SK-N-SH (cell line): ENCODE results near the gene ARSJ. TPM values are rescaled to one million over a fixed set of nuclear protein-coding genes. Genes with fewer than 3 reads are reported as not detected.

Source experiments
- CTCF ChIA-PET: fragments of 300-600, 350-600 bp; formaldehyde crosslinking; extraction: SDS; loops from one replicate; lab custom pipeline; 2021; lab: Yijun Ruan, JAX
- POLR2A ChIA-PET: fragments of 350-600 bp; sonication (Branson Sonifier 250); formaldehyde crosslinking; extraction: SDS; loops from one replicate; lab custom pipeline; 2020; ENCODE audit warnings: antibody characterized with exemption, inconsistent platforms; lab: Yijun Ruan, JAX
- DNase-seq: peaks from one replicate; pipeline ENCODE4 v3.0.0; 2012
- H2AFZ ChIP-seq: fragments of 200-600 bp; sonication (generic); 2 replicates; pipeline ENCODE4 v1.8.1; 2016; ENCODE audit warnings: antibody characterized with exemption, mild to moderate bottlenecking, low read depth
- H3F3A ChIP-seq: fragments of 200-600 bp; sonication (generic); replicated peaks from 2 replicates; pipeline ENCODE3; 2016; ENCODE audit warnings: antibody characterized with exemption, mild to moderate bottlenecking; ENCODE audit not compliant: insufficient read depth
- H3K27ac ChIP-seq, 2 experiments: fragments of 200-500 bp in 1 of 2; fragments of 200-600 bp in 1 of 2; sonication (Bioruptor generic) in 1 of 2; sonication (generic), shearing (Covaris generic) in 1 of 2; 2 replicates each; pipeline versions ENCODE4 v1.5.1 to v1.6.1; 2014 to 2016; ENCODE audit warnings: low read depth in 2 of 2, inconsistent platforms in 1 of 2, low read length in 1 of 2, mild to moderate bottlenecking in 1 of 2, mixed read lengths in 1 of 2
- H3K27me3 ChIP-seq: fragments of 200-600 bp; sonication (generic), shearing (Covaris generic); 2 replicates; pipeline ENCODE4 v1.6.1; 2016; ENCODE audit warnings: mixed run types; ENCODE audit not compliant: insufficient read depth
- H3K36me3 ChIP-seq, 2 experiments: fragments of 200-500 bp in 1 of 2; fragments of 200-600 bp in 1 of 2; sonication (Bioruptor generic) in 1 of 2; sonication (generic) in 1 of 2; replicated peaks in 1 of 2; 2 replicates each; pipeline versions ENCODE3 to v1.5.1; 2014 to 2016; ENCODE audit warnings: low read length in 1 of 2, mild to moderate bottlenecking in 1 of 2; ENCODE audit not compliant: insufficient read depth in 2 of 2, control insufficient read depth in 1 of 2
- H3K4me1 ChIP-seq, 2 experiments: fragments of 200-500 bp in 1 of 2; fragments of 200-600 bp in 1 of 2; sonication (Bioruptor generic) in 1 of 2; sonication (generic), shearing (Covaris generic) in 1 of 2; 2 replicates each; pipeline versions ENCODE4 v1.5.1 to v1.6.1; 2014 to 2016; ENCODE audit warnings: low read depth in 1 of 2, low read length in 1 of 2, mixed run types in 1 of 2; ENCODE audit not compliant: insufficient read depth in 2 of 2, control insufficient read depth in 1 of 2
- H3K4me2 ChIP-seq: fragments of 200-600 bp; sonication (generic), shearing (Covaris generic); 2 replicates; pipeline ENCODE4 v1.6.1; 2017; ENCODE audit warnings: mixed run types
- H3K4me3 ChIP-seq, 2 experiments: fragments of 200-500 bp in 1 of 2; fragments of 200-600 bp in 1 of 2; sonication (Bioruptor generic) in 1 of 2; sonication (generic), shearing (Covaris generic) in 1 of 2; 2 replicates each; pipeline versions ENCODE4 v1.5.1 to v1.8.1; 2014 to 2016; ENCODE audit warnings: low read depth in 2 of 2, inconsistent platforms in 1 of 2, low read length in 1 of 2, mild to moderate bottlenecking in 1 of 2, mixed read lengths in 1 of 2, moderate library complexity in 1 of 2
- H3K79me2 ChIP-seq: fragments of 200-600 bp; sonication (generic); 2 replicates; pipeline ENCODE4 v1.8.1; 2017; ENCODE audit warnings: mild to moderate bottlenecking; ENCODE audit not compliant: insufficient read depth
- H3K9ac ChIP-seq: fragments of 200-600 bp; sonication (generic); 2 replicates; pipeline ENCODE4 v1.6.1; 2017; ENCODE audit warnings: mixed run types
- H3K9me2 ChIP-seq: fragments of 200-600 bp; sonication (generic); 2 replicates; pipeline ENCODE4 v1.6.1; 2017; ENCODE audit warnings: mixed run types
- H3K9me3 ChIP-seq: fragments of 200-600 bp; sonication (generic); 2 replicates; pipeline ENCODE4 v1.6.1; 2017; ENCODE audit warnings: mixed run types, mild to moderate bottlenecking, moderate library complexity
- H4K20me1 ChIP-seq: fragments of 200-600 bp; sonication (generic); 2 replicates; pipeline ENCODE4 v1.6.1; 2017; ENCODE audit warnings: mild to moderate bottlenecking, mixed run types; ENCODE audit not compliant: insufficient read depth
- CHD2 ChIP-seq: fragments of 150-350 bp; IDR thresholded peaks from 2 replicates; pipeline ENCODE4 v1.6.1; 2018; ENCODE audit warnings: low read length; ENCODE audit not compliant: partially characterized antibody
- CTCF ChIP-seq: fragments of 200-600 bp; sonication (generic); IDR thresholded peaks from 2 replicates; pipeline ENCODE4 v1.6.1; 2017; ENCODE audit warnings: antibody characterized with exemption, mild to moderate bottlenecking, moderate library complexity
- EP300 ChIP-seq, 2 experiments: IDR thresholded peaks; 2 replicates each; pipeline versions ENCODE4 v1.4.0 to v1.6.1; 2012; ENCODE audit warnings: borderline replicate concordance in 1 of 2, low read depth in 1 of 2, low read length in 1 of 2
- EZH2phosphoT487 ChIP-seq: fragments of 200-600 bp; sonication (generic); IDR thresholded peaks from 2 replicates; pipeline ENCODE4 v1.6.1; 2017; ENCODE audit warnings: low read depth, mixed run types, mild to moderate bottlenecking, antibody characterized with exemption, moderate library complexity, borderline replicate concordance
- FOSL2 ChIP-seq: IDR thresholded peaks from 2 replicates; pipeline ENCODE4 v1.4.0; 2012; ENCODE audit warnings: low read depth, mild to moderate bottlenecking, moderate library complexity, borderline replicate concordance
- GABPA ChIP-seq: IDR thresholded peaks from 2 replicates; pipeline ENCODE4 v1.4.0; 2012; ENCODE audit warnings: low read depth, mild to moderate bottlenecking
- GATA2 ChIP-seq: sonication (generic); formaldehyde crosslinking; IDR thresholded peaks from 2 replicates; pipeline ENCODE4 v1.5.0; 2020; ENCODE audit warnings: mild to moderate bottlenecking, missing genetic modification reagents
- JUND ChIP-seq: IDR thresholded peaks from 2 replicates; pipeline ENCODE4 v1.4.0; 2012
- MAX ChIP-seq: IDR thresholded peaks from 2 replicates; pipeline ENCODE4 v1.4.0; 2012; ENCODE audit warnings: low read depth
- MXI1 ChIP-seq: IDR thresholded peaks from 2 replicates; pipeline ENCODE4 v1.6.1; 2012; ENCODE audit warnings: mild to moderate bottlenecking, low read depth, low read length, improper control_type of control experiment
- PBX3 ChIP-seq: IDR thresholded peaks from 2 replicates; pipeline ENCODE4; 2012
- POLR2AphosphoS5 ChIP-seq: IDR thresholded peaks from 2 replicates; pipeline ENCODE4 v1.6.1; 2012; ENCODE audit warnings: low read depth, low read length
- RAD21 ChIP-seq: IDR thresholded peaks from 2 replicates; pipeline ENCODE4 v1.6.1; 2012; ENCODE audit warnings: mild to moderate bottlenecking, low read length
- RCOR1 ChIP-seq: fragments of 150-350 bp; IDR thresholded peaks from 2 replicates; pipeline ENCODE4 v1.6.1; 2017; ENCODE audit warnings: antibody characterized with exemption, low read length
- RXRA ChIP-seq: IDR thresholded peaks from 2 replicates; pipeline ENCODE4 v1.4.0; 2012; ENCODE audit warnings: low read depth, mild to moderate bottlenecking, borderline replicate concordance
- SIN3A ChIP-seq: IDR thresholded peaks from 2 replicates; pipeline ENCODE4 v1.6.1; 2012; ENCODE audit warnings: low read depth, mild to moderate bottlenecking, low read length, moderate library complexity, borderline replicate concordance
- TAF1 ChIP-seq: IDR thresholded peaks from 2 replicates; pipeline ENCODE4 v1.6.1; 2012; ENCODE audit warnings: low read depth, mild to moderate bottlenecking, low read length, moderate library complexity, borderline replicate concordance
- TCF12 ChIP-seq: IDR thresholded peaks from 2 replicates; pipeline ENCODE4 v1.4.0; 2012
- USF1 ChIP-seq: IDR thresholded peaks from 2 replicates; pipeline ENCODE4 v1.4.0; 2012; ENCODE audit warnings: low read depth, borderline replicate concordance
- WGBS: methylation state at CpG from one replicate; pipeline ENCODE4 v1.1.6; 2017; ENCODE audit warnings: low lambda C conversion rate; 5-methylcytosine and 5-hydroxymethylcytosine counted together
- polyA plus RNA-seq, 3 experiments: library from polyadenylated mRNA; depleted of rRNA; stranded (reverse); fragments of >200 nt; gene quantifications; 2 replicates each; pipeline ENCODE4 v1.2.3, GENCODE V29; 2012

Gene ARSJ
- polyA plus RNA-seq, 1 of the 3 experiments (the other 2 are of a cell fraction), result 30.4 TPM

- Histone ChIP-seq H3K27me3 (no peaks in the 10 kb centered on the region), H3K4me1 (peaks cover 8 to 22% of the 10 kb centered on the region in 2 experiments; a peak in 3 of 4 replicates), H3K9ac (no peak overlapping the region), H3K79me2 (peaks cover 100% of the 10 kb centered on the region), H3K9me3 (peaks cover 9% of the 10 kb centered on the region; the same call in 1 of the 2 replicates), H3F3A (peaks cover 58% of the 10 kb centered on the region), H3K27ac (peak overlapping the region; percentile 52 to 97; a peak in 3 of 4 replicates), H3K9me2 (no peaks in the 10 kb centered on the region), H3K4me3 (peak overlapping the region in 1 of 2 experiments; percentile 9; a peak in 1 of 4 replicates), H2AFZ (no peak overlapping the region), H4K20me1 (peaks cover 43% of the 10 kb centered on the region), H3K4me2 (peak overlapping the region; percentile 33; the same call in 1 of the 2 replicates), H3K36me3 (peaks cover 35 to 93% of the 10 kb centered on the region in 2 experiments)
- no peak for TF ChIP-seq RAD21
- no peak for TF ChIP-seq RXRA
- TF ChIP-seq GABPA, result no peak
- TF ChIP-seq FOSL2, result no peak
- TF ChIP-seq JUND, result no peak
- TF ChIP-seq TCF12, result no peak
- TF ChIP-seq PBX3, result no peak
- no peak for TF ChIP-seq RCOR1
- TF ChIP-seq MXI1, result no peak
- no peak for TF ChIP-seq EZH2phosphoT487
- TF ChIP-seq TAF1, result no peak
- no peak for TF ChIP-seq GATA2 (CRISPR knock-in tag)
- ChIA-PET POLR2A (no interaction called here), CTCF (no interaction called here)
- WGBS, result 96% methylated on average over 4 of the region's 4 CpGs
- no peak for DNase-seq
Measured at GRCh38 chr4:113972781-113973180, 6.7 kb downstream of the ARSJ start.

GRCh38 chr4:113971706-113972360, 7.6 kb downstream of the ARSJ start:
- Histone ChIP-seq H3K4me3 (no peak overlapping the region), H3K4me2 (peak overlapping the region; percentile 33), H3K27ac (peak overlapping the region; percentile 52 to 97), H3F3A (peaks cover 66% of the 10 kb centered on the region), H3K27me3 (no peaks in the 10 kb centered on the region), H3K9me2 (no peaks in the 10 kb centered on the region), H3K9me3 (peaks cover 9% of the 10 kb centered on the region; the same call in 1 of the 2 replicates), H2AFZ (no peak overlapping the region), H3K4me1 (peaks cover 8 to 22% of the 10 kb centered on the region in 2 experiments; a peak in 3 of 4 replicates), H3K79me2 (peaks cover 100% of the 10 kb centered on the region), H4K20me1 (peaks cover 43% of the 10 kb centered on the region), H3K9ac (no peak overlapping the region), H3K36me3 (peaks cover 39 to 92% of the 10 kb centered on the region in 2 experiments)
- WGBS, result 13% methylated on average over 2 of the region's 2 CpGs
- CTCF ChIA-PET, result interaction anchor here (0.7 to 1.3 kb wide), 4 partner anchors 19 to 577 kb away, joined by 3 to 4 read pairs (median 3); no protein-coding TSS in a partner anchor
- DNase-seq, result peak; percentile 60
- POLR2A ChIA-PET, result interaction anchor here (0.6 kb wide), 1 partner anchor 35 kb away, joined by 3 read pairs; no protein-coding TSS in a partner anchor
- TF ChIP-seq MAX (0 out of 2 replicates have a peak, but pooled peaks have one; percentile 41), TCF12 (peak; percentile 86), SIN3A (0 out of 2 replicates have a peak, but pooled peaks have one; percentile 35), CHD2 (peak; percentile 47), RXRA (no peak), CTCF (no peak), POLR2AphosphoS5 (peak; percentile 38; the same call in 1 of the 2 replicates), EP300 (IDR thresholded peaks at IDR 0.05; ENCODE audit: borderline replicate concordance in 1 of 2, low read depth in 1 of 2, low read length in 1 of 2) (peak; percentile 48 to 85; a peak in 3 of 4 replicates), PBX3 (peak; percentile 37), JUND (peak; percentile 36; the same call in 1 of the 2 replicates), MXI1 (peak; percentile 60; the same call in 1 of the 2 replicates), RCOR1 (peak; percentile 69), FOSL2 (peak; percentile 6; the same call in 1 of the 2 replicates), GABPA (no peak), USF1 (no peak), RAD21 (no peak; the same call in 1 of the 2 replicates), GATA2 (CRISPR knock-in tag) (peak; percentile 52; the same call in 1 of the 2 replicates)
